CD8-positive, alpha-beta memory T cell (primary cell): ENCODE data around the gene SLC25A30. TPM values are rescaled to one million over a fixed set of nuclear protein-coding genes. Genes with fewer than 3 reads are reported as not detected.
A peak's percentile ranks its signal among the peaks of the same experiment; 100 is the strongest.

Experiments used
- CTCF ChIA-PET: fragments of 350-600 bp; sonication (Branson Sonifier 250); formaldehyde crosslinking; loops from one replicate; lab custom pipeline; 2021; ENCODE audit warnings: antibody characterized with exemption; lab: Charles Lee
- POLR2A ChIA-PET: fragments of 350-600 bp; sonication (Branson Sonifier 250); formaldehyde crosslinking; loops from one replicate; lab custom pipeline; 2021; ENCODE audit warnings: antibody characterized with exemption; lab: Charles Lee
- DNase-seq, 5 donors: peaks; one replicate each; pipeline versions ENCODE4 v3.0.0 to v3.0.0-alpha.2; 2020 to 2022; ENCODE audit warnings: mixed read lengths in 1 of 5
- H3K27ac ChIP-seq: one replicate; pipeline ENCODE4 v1.7.0; 2013; ENCODE audit warnings: low read depth, mild to moderate bottlenecking, low read length, moderate library complexity
- H3K27me3 ChIP-seq: 2 replicates; pipeline ENCODE4 v1.7.0; 2013; ENCODE audit warnings: low read length, mild to moderate bottlenecking; ENCODE audit not compliant: insufficient read depth, poor library complexity, severe bottlenecking
- H3K36me3 ChIP-seq: 2 replicates; pipeline ENCODE4 v1.7.0; 2013; ENCODE audit warnings: mild to moderate bottlenecking, low read length, moderate library complexity; ENCODE audit not compliant: insufficient read depth
- H3K4me1 ChIP-seq: 2 replicates; pipeline ENCODE4 v1.7.0; 2013; ENCODE audit warnings: mild to moderate bottlenecking, low read length, moderate library complexity; ENCODE audit not compliant: insufficient read depth
- H3K4me3 ChIP-seq: 2 replicates; pipeline ENCODE4 v1.7.0; 2013; ENCODE audit warnings: mild to moderate bottlenecking, low read length
- H3K9me3 ChIP-seq: 2 replicates; pipeline ENCODE4 v1.7.0; 2013; ENCODE audit warnings: mild to moderate bottlenecking, low read length
- H3K27ac Mint-ChIP-seq, 8 donors: one replicate each; pipeline ENCODE4 v1.8.0; 2020 to 2021; ENCODE audit warnings: mixed read lengths in 8 of 8, mild to moderate bottlenecking in 6 of 8, inconsistent platforms in 3 of 8, moderate library complexity in 3 of 8
- H3K27me3 Mint-ChIP-seq, 2 donors: one replicate each; pipeline ENCODE4 v1.8.0; 2020 to 2021; ENCODE audit warnings: mixed read lengths in 2 of 2, mild to moderate bottlenecking in 1 of 2, moderate library complexity in 1 of 2
- H3K36me3 Mint-ChIP-seq, 3 donors: one replicate each; pipeline ENCODE4 v1.8.0; 2020 to 2021; ENCODE audit warnings: mixed read lengths in 3 of 3, inconsistent platforms in 1 of 3, mild to moderate bottlenecking in 1 of 3
- H3K4me1 Mint-ChIP-seq, 3 donors: one replicate each; pipeline ENCODE4 v1.8.0; 2020 to 2021; ENCODE audit warnings: mixed read lengths in 3 of 3, inconsistent platforms in 1 of 3, mild to moderate bottlenecking in 1 of 3
- H3K4me3 Mint-ChIP-seq, 7 donors: one replicate each; pipeline ENCODE4 v1.8.0; 2020 to 2021; ENCODE audit warnings: mixed read lengths in 7 of 7, mild to moderate bottlenecking in 6 of 7, moderate library complexity in 4 of 7, inconsistent platforms in 2 of 7
- H3K9me3 Mint-ChIP-seq, 5 donors: one replicate each; pipeline ENCODE4 v1.8.0; 2020 to 2022; ENCODE audit warnings: mixed read lengths in 5 of 5, mild to moderate bottlenecking in 3 of 5, moderate library complexity in 2 of 5, inconsistent platforms in 1 of 5
- polyA plus RNA-seq: library from polyadenylated mRNA; unstranded; fragments of 300-500 nt; fragmentation: Illumina TruSeq; gene quantifications from one replicate; pipeline ENCODE4 v1.2.3, GENCODE V29; 2021
- total RNA-seq, 2 experiments: library from RNA; stranded (reverse); gene quantifications; one replicate each; pipeline ENCODE4 v1.2.3, GENCODE V29; 2021

The SLC25A30 gene
- 10 to 100 TPM; 27.2 to 29.8 TPM for total RNA-seq
- 1.7 TPM for polyA plus RNA-seq

GRCh38 chr13:45417790-45418534 is at the start of gene SLC25A30:
SLC25A30 (minus strand) TSS chr13:45418373; CDS start chr13:45411425, 6,948 bp downstream.
- Histone ChIP-seq H3K4me1 (peaks cover 31% of the 10 kb centered on the region), H3K4me3 (peak within 1 kb of the TSS; percentile 96), H3K27ac (peak within 1 kb of the TSS; percentile 62), H3K9me3 (no peaks in the 10 kb centered on the region), H3K27me3 (no peaks in the 10 kb centered on the region), H3K36me3 (no peaks in the 10 kb centered on the region)
- H3K27me3 Mint-ChIP-seq, result peaks cover 0 to 3% of the 10 kb centered on the region in 2 donors
- peak; percentile 89 to 95 (median 92) for DNase-seq
- H3K27ac Mint-ChIP-seq, result peak within 1 kb of the TSS; percentile 91 to 99 (median 96)
- peak within 1 kb of the TSS; percentile 86 to 99 (median 97) for H3K4me3 Mint-ChIP-seq
- H3K4me1 Mint-ChIP-seq, result peaks cover 21 to 38% (median 32%) of the 10 kb centered on the region in 3 donors
- CTCF ChIA-PET, result interaction anchor here (0.8 to 2.1 kb wide), 9 partner anchors 14 to 72 kb away, joined by 3 to 11 read pairs (median 4); partner anchors contain the start of gene COG3
- H3K36me3 Mint-ChIP-seq, result peaks cover 0 to 18% (median 0%) of the 10 kb centered on the region in 3 donors
- POLR2A ChIA-PET, result interaction anchor here (0.6 to 3.5 kb wide), 7 partner anchors 18 to 77 kb away, joined by 3 to 28 read pairs (median 20); partner anchors contain the start of genes COG3 and TPT1
- peaks cover 0 to 2% (median 0%) of the 10 kb centered on the region in 5 donors for H3K9me3 Mint-ChIP-seq

DNA sequence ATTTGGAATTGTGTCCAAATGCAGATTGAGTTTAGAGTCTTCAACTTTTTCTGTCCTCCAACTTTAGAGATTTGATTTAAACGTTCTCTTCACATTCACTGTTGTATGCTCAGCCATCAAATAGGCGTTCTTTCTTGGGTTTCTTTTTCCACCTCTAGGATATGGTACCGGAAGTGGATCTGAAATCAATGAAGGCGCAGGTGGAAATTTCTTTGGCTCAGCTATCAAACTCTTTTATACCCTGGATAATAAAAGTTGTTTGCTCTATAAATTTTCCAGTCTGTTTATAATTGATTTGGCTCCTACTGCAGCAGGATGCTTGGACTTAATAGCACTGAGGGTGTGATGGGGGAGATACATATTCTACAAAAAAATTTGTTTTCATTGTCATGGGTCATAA is 48.2 kb upstream of the SLC25A30 start:
- H3K4me3 Mint-ChIP-seq, result peak overlapping the region; percentile 91 to 97 (median 93)
- POLR2A ChIA-PET, result interaction anchor here (0.5 to 0.8 kb wide), 2 partner anchors 70 to 100 kb away, joined by 4 to 6 read pairs; no protein-coding TSS in a partner anchor
- no peaks in the 10 kb centered on the region for H3K9me3 ChIP-seq
- no peaks in the 10 kb centered on the region for H3K36me3 ChIP-seq
- H3K9me3 Mint-ChIP-seq, result no peaks in the 10 kb centered on the region
- peaks cover 0 to 19% (median 2%) of the 10 kb centered on the region in 3 donors for H3K36me3 Mint-ChIP-seq
- DNase-seq, result no peak
- H3K27me3 Mint-ChIP-seq, result peaks cover 0 to 3% of the 10 kb centered on the region in 2 donors
- H3K4me1 Mint-ChIP-seq, result peaks cover 54 to 70% (median 67%) of the 10 kb centered on the region in 3 donors
- no peak overlapping the region for H3K27ac ChIP-seq
- H3K27ac Mint-ChIP-seq, result peak overlapping the region; percentile 76 to 98 (median 91)
- no peaks in the 10 kb centered on the region for H3K27me3 ChIP-seq
- CTCF ChIA-PET, result no interaction called here
- peaks cover 43% of the 10 kb centered on the region for H3K4me1 ChIP-seq
- no peak overlapping the region for H3K4me3 ChIP-seq

GRCh38 chr13:45464687-45465453 is 46.7 kb upstream of the SLC25A30 start, which contains the start of gene COG3:
COG3 (plus strand) TSS chr13:45464939; CDS start chr13:45465037, 98 bp downstream.
- H3K27me3 Mint-ChIP-seq, result peaks cover 0 to 3% of the 10 kb centered on the region in 2 donors
- H3K4me3 Mint-ChIP-seq, result peak within 1 kb of the TSS; percentile 91 to 97 (median 93)
- H3K4me3 ChIP-seq, result peak within 1 kb of the TSS; percentile 58
- H3K9me3 ChIP-seq, result no peaks in the 10 kb centered on the region
- CTCF ChIA-PET, result interaction anchor here (0.8 to 3.3 kb wide), 10 partner anchors 8 to 124 kb away, joined by 3 to 19 read pairs (median 4); partner anchors contain the start of genes SLC25A30 and TPT1
- peaks cover 0 to 18% (median 1%) of the 10 kb centered on the region in 3 donors for H3K36me3 Mint-ChIP-seq
- no peaks in the 10 kb centered on the region for H3K9me3 Mint-ChIP-seq
- H3K27ac ChIP-seq, result peak within 1 kb of the TSS; percentile 89
- H3K27ac Mint-ChIP-seq, result peak within 1 kb of the TSS; percentile 76 to 98 (median 94)
- DNase-seq, result peak; percentile 93 to 97 (median 96)
- POLR2A ChIA-PET, result interaction anchor here (0.6 to 2.1 kb wide), 4 partner anchors 47 to 588 kb away, joined by 3 to 23 read pairs (median 5); partner anchors contain the start of genes SLC25A30, TPT1 and ZC3H13
- no peaks in the 10 kb centered on the region for H3K36me3 ChIP-seq
- peaks cover 43 to 57% (median 53%) of the 10 kb centered on the region in 3 donors for H3K4me1 Mint-ChIP-seq
- H3K27me3 ChIP-seq, result no peaks in the 10 kb centered on the region
- peaks cover 40% of the 10 kb centered on the region for H3K4me1 ChIP-seq

DNA sequence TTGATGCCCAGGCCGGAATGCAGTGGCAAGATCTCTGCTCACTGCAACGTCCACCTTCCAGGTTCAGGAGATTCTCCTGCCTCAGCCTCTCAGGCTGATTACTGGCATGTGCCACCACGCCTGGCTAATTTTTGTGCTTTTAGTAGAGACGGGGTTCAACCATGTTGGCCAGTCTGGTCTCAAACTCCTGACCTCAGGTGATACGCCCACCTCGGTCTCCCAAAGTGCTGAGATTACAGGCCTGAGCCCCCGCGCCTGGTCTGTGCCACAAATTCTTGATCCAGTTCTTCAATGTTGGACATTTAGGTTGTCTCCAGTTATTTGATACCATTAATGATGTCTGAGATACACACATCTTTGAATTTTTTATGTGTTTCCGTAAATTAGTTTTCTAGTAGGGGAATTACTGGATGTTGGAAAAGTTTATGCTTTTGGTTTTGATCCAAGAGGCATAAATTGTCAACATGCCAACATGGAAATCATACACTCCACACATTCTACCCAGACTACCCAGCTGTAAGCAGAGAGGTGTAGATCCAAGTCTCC is 46.0 kb upstream of the SLC25A30 start:
- POLR2A ChIA-PET, result interaction anchor here (1.4 to 2.1 kb wide), 3 partner anchors 46 to 123 kb away, joined by 3 to 23 read pairs (median 7); partner anchors contain the start of genes SLC25A30 and TPT1
- peak overlapping the region; percentile 76 to 98 (median 94) for H3K27ac Mint-ChIP-seq

GRCh38 chr13:45456196-45456972 is 38.2 kb upstream of the SLC25A30 start:
- H3K27ac Mint-ChIP-seq, result peak overlapping the region in 2 of 8 donors; percentile 27 to 31
- ChIA-PET POLR2A (no interaction called here), CTCF (no interaction called here)
- Histone ChIP-seq H3K4me3 (no peak overlapping the region), H3K9me3 (no peaks in the 10 kb centered on the region), H3K27me3 (no peaks in the 10 kb centered on the region), H3K27ac (no peak overlapping the region), H3K36me3 (no peaks in the 10 kb centered on the region), H3K4me1 (no peaks in the 10 kb centered on the region)
- no peak overlapping the region for H3K4me3 Mint-ChIP-seq
- peaks cover 9% of the 10 kb centered on the region in 2 donors for H3K27me3 Mint-ChIP-seq
- peaks cover 0 to 21% (median 0%) of the 10 kb centered on the region in 3 donors for H3K36me3 Mint-ChIP-seq
- H3K9me3 Mint-ChIP-seq, result peaks cover 0 to 8% (median 5%) of the 10 kb centered on the region in 5 donors
- H3K4me1 Mint-ChIP-seq, result no peaks in the 10 kb centered on the region
- no peak for DNase-seq

More for the DNA sequence above, 46.0 kb upstream of the SLC25A30 start:
- H3K9me3 Mint-ChIP-seq, result peaks cover 0 to 2% (median 0%) of the 10 kb centered on the region in 5 donors
- H3K4me1 Mint-ChIP-seq, result peaks cover 38 to 50% (median 46%) of the 10 kb centered on the region in 3 donors
- DNase-seq, result peak in 1 of 5 donors; percentile 47
- H3K27me3 ChIP-seq, result no peaks in the 10 kb centered on the region
- CTCF ChIA-PET, result interaction anchor here (0.8 to 3.3 kb wide), 9 partner anchors 9 to 124 kb away, joined by 3 to 19 read pairs (median 4); partner anchors contain the start of genes SLC25A30 and TPT1
- peak overlapping the region; percentile 91 to 97 (median 93) for H3K4me3 Mint-ChIP-seq
- peak overlapping the region; percentile 28 for H3K27ac ChIP-seq
- peak overlapping the region; percentile 58 for H3K4me3 ChIP-seq
- H3K4me1 ChIP-seq, result peaks cover 40% of the 10 kb centered on the region
- H3K27me3 Mint-ChIP-seq, result peaks cover under 1 to 3% of the 10 kb centered on the region in 2 donors
- no peaks in the 10 kb centered on the region for H3K36me3 ChIP-seq
- H3K9me3 ChIP-seq, result no peaks in the 10 kb centered on the region
- peaks cover 1 to 18% (median 3%) of the 10 kb centered on the region in 3 donors for H3K36me3 Mint-ChIP-seq

DNA sequence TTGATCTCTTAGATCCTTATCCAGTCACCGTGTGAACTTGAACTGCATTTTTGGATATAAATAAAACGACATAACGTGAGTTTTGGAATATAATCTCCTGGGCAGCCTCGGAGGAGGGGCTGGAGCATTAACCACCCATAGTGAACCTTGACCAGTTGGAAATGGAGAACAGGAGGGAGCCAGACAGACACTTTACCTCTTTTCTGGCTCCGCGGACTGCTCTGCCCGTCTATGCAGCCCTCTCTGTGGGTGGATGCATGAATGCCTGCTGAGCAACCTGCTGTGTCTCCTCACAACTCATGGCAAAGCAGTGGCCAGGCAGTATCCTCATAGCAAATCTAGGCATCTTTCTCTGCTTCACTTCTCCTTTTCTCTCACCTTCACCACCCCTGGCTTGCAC is 36.0 kb upstream of the SLC25A30 start:
- no peak overlapping the region for H3K27ac Mint-ChIP-seq
- no peak overlapping the region for H3K4me3 Mint-ChIP-seq
- ChIA-PET CTCF (no interaction called here), POLR2A (no interaction called here)
- H3K9me3 ChIP-seq, result no peaks in the 10 kb centered on the region
- H3K4me1 Mint-ChIP-seq, result no peaks in the 10 kb centered on the region
- peaks cover 9 to 10% of the 10 kb centered on the region in 2 donors for H3K27me3 Mint-ChIP-seq
- H3K36me3 Mint-ChIP-seq, result peaks cover 0 to 18% (median 0%) of the 10 kb centered on the region in 3 donors
- H3K4me3 ChIP-seq, result no peak overlapping the region
- H3K4me1 ChIP-seq, result no peaks in the 10 kb centered on the region
- no peaks in the 10 kb centered on the region for H3K36me3 ChIP-seq
- DNase-seq, result no peak
- peaks cover 0 to 6% (median 5%) of the 10 kb centered on the region in 5 donors for H3K9me3 Mint-ChIP-seq
- H3K27ac ChIP-seq, result no peak overlapping the region
- H3K27me3 ChIP-seq, result no peaks in the 10 kb centered on the region
